GM12873 (cell line): ENCODE data around the gene MAB21L1.

Source experiments
- TF ChIP-seq, protein P1 (sequence below): IDR thresholded peaks from 2 replicates; pipeline ENCODE4 v1.5.1; 2012; ENCODE audit warnings: low read depth, mild to moderate bottlenecking, moderate library complexity, low read length, control low read depth; ENCODE audit not compliant: insufficient read depth; ENCODE audit errors: missing control alignments

Gene MAB21L1

DNA sequence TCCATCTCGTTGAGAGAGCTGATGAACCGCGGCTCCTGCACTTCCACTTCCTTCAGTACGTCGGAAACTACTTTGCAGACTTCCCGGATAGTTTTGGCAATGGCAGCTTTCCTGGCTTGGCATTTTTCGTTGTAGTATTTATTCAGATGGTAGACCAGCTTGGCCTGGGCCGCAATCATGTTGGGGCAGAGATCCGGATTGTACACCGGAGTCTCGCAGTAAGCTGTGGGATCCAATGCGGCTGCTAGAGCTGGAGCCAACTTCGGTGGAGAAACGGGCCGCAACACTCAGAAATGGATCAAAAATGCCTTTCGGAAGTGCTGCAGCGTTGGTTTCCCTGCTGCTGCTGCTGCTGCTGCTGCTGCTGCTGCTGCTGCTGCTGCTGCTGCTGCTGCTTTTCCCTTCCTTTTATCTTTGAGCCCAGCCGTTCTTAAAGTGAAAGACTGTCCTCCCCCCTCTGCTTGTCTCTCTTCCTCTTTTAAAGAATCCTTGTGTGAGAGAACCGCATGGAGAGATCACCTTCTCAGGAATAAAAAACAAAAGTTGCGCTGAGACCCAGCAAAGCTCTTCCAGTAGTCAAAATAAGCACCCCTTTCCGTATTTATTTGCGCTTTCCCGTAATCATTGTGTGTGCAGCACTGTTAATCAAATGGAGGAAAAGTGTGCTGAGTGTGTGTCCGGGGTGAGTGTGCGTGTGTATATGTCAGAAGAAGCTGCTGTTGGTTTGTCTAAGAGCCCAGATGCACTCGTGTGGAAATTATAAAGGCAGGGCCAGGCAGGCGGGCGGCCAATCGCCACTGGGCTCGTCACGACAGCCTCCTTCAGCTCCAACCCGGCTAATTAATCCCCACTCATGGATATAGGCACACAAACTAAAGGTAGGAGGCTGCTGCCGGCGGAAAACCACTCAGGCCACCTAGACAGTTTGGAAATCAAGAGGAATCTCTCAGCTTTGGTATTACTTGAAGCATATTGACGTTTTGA, at the start of gene MAB21L1:
TSS of gene MAB21L1 (minus strand) at position 730 of the 984 bp plus-strand sequence. CDS start at position 179, 551 bp downstream.
- TF ChIP-seq, protein P1, sequence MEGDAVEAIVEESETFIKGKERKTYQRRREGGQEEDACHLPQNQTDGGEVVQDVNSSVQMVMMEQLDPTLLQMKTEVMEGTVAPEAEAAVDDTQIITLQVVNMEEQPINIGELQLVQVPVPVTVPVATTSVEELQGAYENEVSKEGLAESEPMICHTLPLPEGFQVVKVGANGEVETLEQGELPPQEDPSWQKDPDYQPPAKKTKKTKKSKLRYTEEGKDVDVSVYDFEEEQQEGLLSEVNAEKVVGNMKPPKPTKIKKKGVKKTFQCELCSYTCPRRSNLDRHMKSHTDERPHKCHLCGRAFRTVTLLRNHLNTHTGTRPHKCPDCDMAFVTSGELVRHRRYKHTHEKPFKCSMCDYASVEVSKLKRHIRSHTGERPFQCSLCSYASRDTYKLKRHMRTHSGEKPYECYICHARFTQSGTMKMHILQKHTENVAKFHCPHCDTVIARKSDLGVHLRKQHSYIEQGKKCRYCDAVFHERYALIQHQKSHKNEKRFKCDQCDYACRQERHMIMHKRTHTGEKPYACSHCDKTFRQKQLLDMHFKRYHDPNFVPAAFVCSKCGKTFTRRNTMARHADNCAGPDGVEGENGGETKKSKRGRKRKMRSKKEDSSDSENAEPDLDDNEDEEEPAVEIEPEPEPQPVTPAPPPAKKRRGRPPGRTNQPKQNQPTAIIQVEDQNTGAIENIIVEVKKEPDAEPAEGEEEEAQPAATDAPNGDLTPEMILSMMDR: no peak

DNA sequence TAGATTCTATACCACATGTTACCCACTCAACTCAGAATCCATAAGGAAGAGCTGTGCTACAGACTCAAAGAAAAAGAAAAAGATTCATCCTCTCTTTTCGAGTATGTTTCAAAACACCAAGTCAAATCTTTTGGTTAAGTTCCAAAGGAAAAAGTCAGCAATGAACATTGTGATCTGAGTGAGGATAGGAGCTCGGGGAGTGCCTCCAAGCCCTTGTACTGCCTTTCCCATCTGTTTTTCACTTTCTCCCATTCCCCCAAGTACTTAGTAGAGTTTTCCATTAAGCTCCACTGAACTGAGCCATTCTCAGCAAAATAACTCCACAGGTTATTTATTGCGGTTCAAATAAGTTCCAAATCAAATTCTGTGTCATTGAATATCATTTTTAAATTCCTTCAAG, 47.7 kb upstream of the MAB21L1 start:
- TF ChIP-seq, protein P1: no peak

DNA sequence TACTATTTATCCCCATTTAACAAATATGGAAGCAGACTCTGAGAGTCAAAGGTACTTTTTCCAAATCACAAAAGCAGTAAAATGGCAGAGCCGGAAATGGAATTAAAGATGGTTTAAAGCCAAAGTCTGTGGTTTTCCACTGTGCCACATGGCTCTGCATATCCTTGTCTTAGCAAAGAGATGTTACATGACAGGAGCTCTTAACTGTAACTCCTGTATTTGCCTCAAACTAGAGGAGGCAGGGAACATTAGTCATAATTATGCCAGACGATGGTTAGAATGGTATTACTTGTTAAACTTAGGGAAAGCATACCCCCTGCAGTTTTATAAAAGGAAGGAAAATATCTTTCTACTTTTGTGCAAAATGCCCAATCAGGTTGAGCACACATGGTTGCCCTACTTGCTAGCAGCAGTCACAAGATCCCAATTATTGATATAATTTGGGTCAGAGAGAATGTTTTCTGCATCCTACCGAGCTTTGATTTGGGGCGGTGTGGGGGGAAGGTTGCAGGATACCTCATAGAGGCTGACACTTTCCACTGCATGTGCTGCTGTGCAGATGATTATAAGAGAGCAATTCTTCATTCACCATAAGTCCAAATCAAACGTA, 42.0 kb upstream of the MAB21L1 start:
- TF ChIP-seq, protein P1: no peak

DNA sequence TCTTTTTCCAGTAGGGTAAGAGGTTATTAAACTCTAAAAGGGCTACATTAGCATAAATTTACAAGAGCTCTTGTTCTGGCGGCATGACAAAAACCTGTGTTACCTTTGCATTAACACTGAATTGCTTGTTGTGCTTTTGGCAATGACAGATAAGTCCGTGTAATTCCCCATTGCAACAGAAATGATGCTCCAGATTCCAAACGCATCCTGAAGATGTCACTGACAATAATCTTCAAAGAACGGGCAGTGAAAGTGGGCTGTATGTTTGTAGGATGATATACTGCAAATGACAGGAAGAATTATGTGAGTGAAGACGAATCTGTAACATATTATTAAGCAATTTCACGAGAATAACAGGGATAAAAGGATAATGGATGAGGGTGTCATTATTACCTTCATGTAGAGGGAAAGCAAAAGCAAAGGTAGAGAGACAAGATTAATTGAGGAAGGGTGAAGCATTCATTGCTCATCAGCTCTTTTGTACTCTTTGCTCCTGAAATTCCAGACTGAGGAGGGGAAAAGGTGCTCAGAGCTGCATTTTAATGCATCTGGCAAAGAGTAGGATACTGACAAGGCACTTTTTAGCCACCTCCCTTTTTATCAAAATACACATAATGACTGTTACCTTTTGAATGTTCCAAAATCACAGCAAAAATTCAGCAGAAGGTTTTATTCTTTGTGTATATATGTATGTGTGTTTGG, 38.5 kb upstream of the MAB21L1 start:
- TF ChIP-seq, protein P1: no peak

DNA sequence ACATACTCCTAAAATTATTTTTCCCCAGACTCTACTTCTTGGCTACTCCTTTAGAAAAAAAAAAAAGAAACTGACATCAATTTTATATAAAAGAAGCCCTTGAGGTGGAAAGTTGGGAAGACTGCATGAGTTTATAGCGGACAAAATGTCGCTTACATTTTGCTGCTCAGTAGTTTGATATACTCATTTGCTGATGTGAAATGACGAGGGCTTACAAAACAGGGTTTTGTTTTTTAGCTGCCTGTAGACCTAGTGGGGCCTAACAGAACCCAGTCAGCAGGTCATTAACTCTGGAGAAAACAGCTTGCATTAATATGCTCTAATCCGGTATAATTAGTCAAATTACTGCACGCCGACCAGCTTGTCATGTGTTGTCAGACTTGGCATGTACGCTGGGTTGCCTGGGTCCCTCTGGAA, 37.6 kb upstream of the MAB21L1 start:
- TF ChIP-seq, protein P1: no peak

DNA sequence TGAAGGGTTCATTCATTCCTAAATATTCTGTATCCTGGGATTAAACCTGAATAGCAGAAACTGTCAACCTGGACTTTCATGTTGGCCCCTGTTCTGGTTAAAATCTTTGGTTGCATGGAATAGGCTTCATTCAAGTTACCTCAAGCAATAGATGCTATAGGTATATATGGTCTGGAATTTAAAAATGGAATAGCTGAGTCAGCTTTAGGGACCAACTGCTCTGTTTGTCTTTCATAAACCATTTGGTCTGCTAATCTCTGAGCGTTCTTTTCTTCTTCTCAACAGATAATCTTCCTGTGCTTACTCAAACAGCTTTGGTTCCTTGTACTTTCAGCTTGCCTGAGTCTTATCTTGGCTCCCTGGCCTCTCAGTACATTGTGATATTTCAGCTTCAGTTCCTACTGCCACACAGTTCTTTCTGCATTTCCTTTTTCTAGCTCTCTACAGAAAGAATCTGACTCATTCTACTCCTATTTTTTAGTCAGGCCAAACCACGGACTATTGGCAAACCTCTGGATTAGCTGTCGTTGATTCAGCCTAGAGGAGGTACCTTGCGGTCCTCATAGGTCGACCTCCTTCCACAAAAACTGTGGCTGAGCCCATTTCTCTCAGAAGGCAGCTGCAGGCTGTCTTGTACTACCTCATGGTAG, 35.9 kb upstream of the MAB21L1 start:
- TF ChIP-seq, protein P1: no peak
